GM23338 (cell line): ENCODE measurements around the gene SERP2. TPM values are rescaled to one million over a fixed set of nuclear protein-coding genes. Genes with fewer than 3 reads are reported as not detected.

ENCODE experiments used
- ATAC-seq: fragments of 200-7000 bp; cut with Tn5 transposase; 3 replicates; pipeline ENCODE4 v1.9.1; 2020
- DNase-seq: peaks from one replicate; pipeline ENCODE4 v3.0.0-alpha.2; 2015; ENCODE audit warnings: low spot score
- H2AFZ ChIP-seq: fragments of 200-600 bp; sonication (generic); 2 replicates; pipeline ENCODE4 v1.8.0; 2016; ENCODE audit warnings: antibody characterized with exemption, mild to moderate bottlenecking, moderate library complexity
- H3F3A ChIP-seq: fragments of 200-600 bp; sonication (generic); replicated peaks from 2 replicates; pipeline ENCODE4 v1.8.0; 2017; ENCODE audit warnings: antibody characterized with exemption, mixed run types, low read depth
- H3K27ac ChIP-seq: fragments of 200-600 bp; sonication (generic); 2 replicates; pipeline ENCODE4 v1.6.1; 2016; ENCODE audit warnings: low read depth
- H3K27me3 ChIP-seq: fragments of 200-600 bp; sonication (generic); 2 replicates; pipeline ENCODE4 v1.8.0; 2016; ENCODE audit warnings: mild to moderate bottlenecking, mixed run types, moderate library complexity; ENCODE audit not compliant: insufficient read depth
- H3K36me3 ChIP-seq: fragments of 200-600 bp; sonication (generic); 2 replicates; pipeline ENCODE4 v1.8.0; 2016; ENCODE audit warnings: mild to moderate bottlenecking; ENCODE audit not compliant: insufficient read depth
- H3K4me1 ChIP-seq: fragments of 200-600 bp; sonication (generic); 2 replicates; pipeline ENCODE4 v1.8.0; 2016; ENCODE audit warnings: mild to moderate bottlenecking, moderate library complexity; ENCODE audit not compliant: insufficient read depth
- H3K4me2 ChIP-seq: fragments of 200-600 bp; sonication (generic); 2 replicates; pipeline ENCODE4 v1.7.1; 2017; ENCODE audit warnings: mixed run types
- H3K4me3 ChIP-seq: fragments of 200-600 bp; sonication (generic); 2 replicates; pipeline ENCODE4 v1.6.1; 2016; ENCODE audit warnings: mixed run types
- H3K79me2 ChIP-seq: fragments of 200-600 bp; sonication (generic); replicated peaks from 2 replicates; pipeline ENCODE4 v1.8.0; 2017; ENCODE audit warnings: mild to moderate bottlenecking; ENCODE audit not compliant: insufficient read depth
- H3K9me2 ChIP-seq: fragments of 200-600 bp; sonication (generic); 2 replicates; pipeline ENCODE4 v1.8.0; 2017; ENCODE audit not compliant: insufficient read depth
- H4K20me1 ChIP-seq: fragments of 200-600 bp; sonication (generic); replicated peaks from 2 replicates; pipeline ENCODE4 v1.8.0; 2017; ENCODE audit warnings: mild to moderate bottlenecking; ENCODE audit not compliant: insufficient read depth
- H3K27ac Mint-ChIP-seq: 2 replicates; pipeline ENCODE4 v1.8.0; 2020; ENCODE audit warnings: inconsistent platforms, mild to moderate bottlenecking, moderate library complexity, mixed read lengths
- H3K27me3 Mint-ChIP-seq: 3 replicates; pipeline ENCODE4 v1.8.0; 2022; ENCODE audit warnings: low read depth, mild to moderate bottlenecking, moderate library complexity, mixed read lengths, inconsistent platforms; ENCODE audit not compliant: insufficient read depth, poor library complexity
- H3K36me3 Mint-ChIP-seq: 3 replicates; pipeline ENCODE4 v1.8.0; 2021; ENCODE audit warnings: low read depth, mild to moderate bottlenecking, inconsistent platforms, moderate library complexity, mixed read lengths
- H3K4me1 Mint-ChIP-seq: 3 replicates; pipeline ENCODE4 v1.8.0; 2020; ENCODE audit warnings: mild to moderate bottlenecking, inconsistent platforms, mixed read lengths
- H3K4me3 Mint-ChIP-seq: 3 replicates; pipeline ENCODE4 v1.8.0; 2021; ENCODE audit warnings: moderate library complexity, mild to moderate bottlenecking, inconsistent platforms, mixed read lengths
- H3K9me3 Mint-ChIP-seq: 3 replicates; pipeline ENCODE4 v1.8.0; 2020; ENCODE audit warnings: moderate library complexity, mild to moderate bottlenecking, inconsistent platforms, mixed read lengths
- CREB1 ChIP-seq: fragments of 250-450 bp; sonication (Bioruptor Pico); IDR thresholded peaks from 2 replicates; pipeline ENCODE4 v1.5.0; 2020; ENCODE audit warnings: low read depth, mild to moderate bottlenecking, moderate library complexity
- EZH2 ChIP-seq: fragments of 200-600 bp; sonication (generic); IDR thresholded peaks from one replicate; pipeline ENCODE4 v1.8.0; 2017; ENCODE audit warnings: antibody characterized with exemption, mild to moderate bottlenecking, low read depth; ENCODE audit not compliant: unreplicated experiment
- EZH2phosphoT487 ChIP-seq: fragments of 200-600 bp; sonication (generic); IDR thresholded peaks from one replicate; pipeline ENCODE4 v1.8.1; 2018; ENCODE audit warnings: antibody characterized with exemption; ENCODE audit not compliant: unreplicated experiment
- JUNB ChIP-seq: IDR thresholded peaks from one replicate; pipeline ENCODE4 v1.6.1; 2016; ENCODE audit warnings: antibody characterized with exemption; ENCODE audit not compliant: unreplicated experiment
- NANOG ChIP-seq: IDR thresholded peaks from 2 replicates; pipeline ENCODE4 v1.6.1; 2016; ENCODE audit warnings: antibody characterized with exemption, borderline replicate concordance
- POLR2AphosphoS5 ChIP-seq: IDR thresholded peaks from 2 replicates; pipeline ENCODE4 v1.6.1; 2016; ENCODE audit warnings: antibody characterized with exemption, low read depth
- REST ChIP-seq: IDR thresholded peaks from one replicate; pipeline ENCODE4 v1.6.1; 2018; ENCODE audit warnings: antibody characterized with exemption; ENCODE audit not compliant: unreplicated experiment
- STAT1 ChIP-seq: IDR thresholded peaks from one replicate; pipeline ENCODE4 v1.6.1; 2016; ENCODE audit warnings: antibody characterized with exemption; ENCODE audit not compliant: unreplicated experiment
- ZNF114 ChIP-seq: fragments of 250-450 bp; sonication (Bioruptor Pico); IDR thresholded peaks from 2 replicates; pipeline ENCODE4 v1.5.0; 2020; ENCODE audit warnings: mild to moderate bottlenecking, moderate library complexity
- ZNF331 ChIP-seq: fragments of 250-450 bp; sonication (Bioruptor Pico); IDR thresholded peaks from 2 replicates; pipeline ENCODE4 v1.5.0; 2020; ENCODE audit warnings: low read depth, mild to moderate bottlenecking, moderate library complexity
- polyA plus RNA-seq: library from polyadenylated mRNA; unstranded; fragments of >200 nt; fragmentation: Nextera tagmentation; extraction: Ambion mirVana; gene quantifications from 2 replicates; pipeline ENCODE4 v1.2.1, GENCODE V29; 2016
- total RNA-seq: library from RNA; depleted of rRNA; stranded (reverse); fragments of >200 nt; shearing (Covaris generic); gene quantifications from 2 replicates; pipeline ENCODE4 v1.2.3, GENCODE V29; 2014
- TF ChIP-seq, protein P1 (sequence below), 2 experiments: fragments of 200-600 bp in 1 of 2; sonication (generic) in 1 of 2; conservative IDR thresholded peaks; 2 replicates each; pipeline versions ENCODE4 v1.5.1 to v1.6.1; 2016 to 2017; ENCODE audit warnings: antibody characterized with exemption in 2 of 2, low read depth in 2 of 2, mild to moderate bottlenecking in 2 of 2, moderate library complexity in 1 of 2
- TF ChIP-seq, protein P2 (sequence below): fragments of 250-450 bp; sonication (Bioruptor Pico); IDR thresholded peaks from 2 replicates; pipeline ENCODE4 v1.5.0; 2020; ENCODE audit warnings: mild to moderate bottlenecking, moderate library complexity
- TF ChIP-seq, protein P3 (sequence below): IDR thresholded peaks from 2 replicates; pipeline ENCODE4 v1.6.1; 2016; ENCODE audit warnings: antibody characterized with exemption

SERP2 gene
- total and polyA plus RNA-seq, 2 experiments from 2014 or later, result 0.59 to 3.4 TPM

- Histone ChIP-seq H2AFZ (no peak overlapping the region), H3K4me2 (peak overlapping the region; percentile 87), H4K20me1 (peaks cover 14% of the 10 kb centered on the region), H3K4me3 (peak overlapping the region; percentile 54), H3K79me2 (peaks cover 25% of the 10 kb centered on the region), H3K27ac (0 out of 2 replicates have a peak overlapping the region, but pooled peaks have one; percentile 47), H3K4me1 (peaks cover 15% of the 10 kb centered on the region), H3K36me3 (peaks cover 18% of the 10 kb centered on the region), H3K9me2 (no peaks in the 10 kb centered on the region), H3F3A (0 out of 2 replicates have a peak, but pooled peaks cover 4% of the 10 kb centered on the region), H3K27me3 (no peaks in the 10 kb centered on the region)
- TF ChIP-seq CREB1 (CRISPR knock-in tag), result no peak
- TF ChIP-seq NANOG, result no peak
- no peak for TF ChIP-seq STAT1
- TF ChIP-seq ZNF114 (CRISPR knock-in tag), result no peak
- no peak for TF ChIP-seq EZH2phosphoT487
- TF ChIP-seq JUNB, result no peak
- TF ChIP-seq, protein P1, sequence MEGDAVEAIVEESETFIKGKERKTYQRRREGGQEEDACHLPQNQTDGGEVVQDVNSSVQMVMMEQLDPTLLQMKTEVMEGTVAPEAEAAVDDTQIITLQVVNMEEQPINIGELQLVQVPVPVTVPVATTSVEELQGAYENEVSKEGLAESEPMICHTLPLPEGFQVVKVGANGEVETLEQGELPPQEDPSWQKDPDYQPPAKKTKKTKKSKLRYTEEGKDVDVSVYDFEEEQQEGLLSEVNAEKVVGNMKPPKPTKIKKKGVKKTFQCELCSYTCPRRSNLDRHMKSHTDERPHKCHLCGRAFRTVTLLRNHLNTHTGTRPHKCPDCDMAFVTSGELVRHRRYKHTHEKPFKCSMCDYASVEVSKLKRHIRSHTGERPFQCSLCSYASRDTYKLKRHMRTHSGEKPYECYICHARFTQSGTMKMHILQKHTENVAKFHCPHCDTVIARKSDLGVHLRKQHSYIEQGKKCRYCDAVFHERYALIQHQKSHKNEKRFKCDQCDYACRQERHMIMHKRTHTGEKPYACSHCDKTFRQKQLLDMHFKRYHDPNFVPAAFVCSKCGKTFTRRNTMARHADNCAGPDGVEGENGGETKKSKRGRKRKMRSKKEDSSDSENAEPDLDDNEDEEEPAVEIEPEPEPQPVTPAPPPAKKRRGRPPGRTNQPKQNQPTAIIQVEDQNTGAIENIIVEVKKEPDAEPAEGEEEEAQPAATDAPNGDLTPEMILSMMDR (conservative IDR thresholded peaks at IDR 0.05; ENCODE audit: low read depth in 2 of 2), result no peak
- TF ChIP-seq, protein P2, sequence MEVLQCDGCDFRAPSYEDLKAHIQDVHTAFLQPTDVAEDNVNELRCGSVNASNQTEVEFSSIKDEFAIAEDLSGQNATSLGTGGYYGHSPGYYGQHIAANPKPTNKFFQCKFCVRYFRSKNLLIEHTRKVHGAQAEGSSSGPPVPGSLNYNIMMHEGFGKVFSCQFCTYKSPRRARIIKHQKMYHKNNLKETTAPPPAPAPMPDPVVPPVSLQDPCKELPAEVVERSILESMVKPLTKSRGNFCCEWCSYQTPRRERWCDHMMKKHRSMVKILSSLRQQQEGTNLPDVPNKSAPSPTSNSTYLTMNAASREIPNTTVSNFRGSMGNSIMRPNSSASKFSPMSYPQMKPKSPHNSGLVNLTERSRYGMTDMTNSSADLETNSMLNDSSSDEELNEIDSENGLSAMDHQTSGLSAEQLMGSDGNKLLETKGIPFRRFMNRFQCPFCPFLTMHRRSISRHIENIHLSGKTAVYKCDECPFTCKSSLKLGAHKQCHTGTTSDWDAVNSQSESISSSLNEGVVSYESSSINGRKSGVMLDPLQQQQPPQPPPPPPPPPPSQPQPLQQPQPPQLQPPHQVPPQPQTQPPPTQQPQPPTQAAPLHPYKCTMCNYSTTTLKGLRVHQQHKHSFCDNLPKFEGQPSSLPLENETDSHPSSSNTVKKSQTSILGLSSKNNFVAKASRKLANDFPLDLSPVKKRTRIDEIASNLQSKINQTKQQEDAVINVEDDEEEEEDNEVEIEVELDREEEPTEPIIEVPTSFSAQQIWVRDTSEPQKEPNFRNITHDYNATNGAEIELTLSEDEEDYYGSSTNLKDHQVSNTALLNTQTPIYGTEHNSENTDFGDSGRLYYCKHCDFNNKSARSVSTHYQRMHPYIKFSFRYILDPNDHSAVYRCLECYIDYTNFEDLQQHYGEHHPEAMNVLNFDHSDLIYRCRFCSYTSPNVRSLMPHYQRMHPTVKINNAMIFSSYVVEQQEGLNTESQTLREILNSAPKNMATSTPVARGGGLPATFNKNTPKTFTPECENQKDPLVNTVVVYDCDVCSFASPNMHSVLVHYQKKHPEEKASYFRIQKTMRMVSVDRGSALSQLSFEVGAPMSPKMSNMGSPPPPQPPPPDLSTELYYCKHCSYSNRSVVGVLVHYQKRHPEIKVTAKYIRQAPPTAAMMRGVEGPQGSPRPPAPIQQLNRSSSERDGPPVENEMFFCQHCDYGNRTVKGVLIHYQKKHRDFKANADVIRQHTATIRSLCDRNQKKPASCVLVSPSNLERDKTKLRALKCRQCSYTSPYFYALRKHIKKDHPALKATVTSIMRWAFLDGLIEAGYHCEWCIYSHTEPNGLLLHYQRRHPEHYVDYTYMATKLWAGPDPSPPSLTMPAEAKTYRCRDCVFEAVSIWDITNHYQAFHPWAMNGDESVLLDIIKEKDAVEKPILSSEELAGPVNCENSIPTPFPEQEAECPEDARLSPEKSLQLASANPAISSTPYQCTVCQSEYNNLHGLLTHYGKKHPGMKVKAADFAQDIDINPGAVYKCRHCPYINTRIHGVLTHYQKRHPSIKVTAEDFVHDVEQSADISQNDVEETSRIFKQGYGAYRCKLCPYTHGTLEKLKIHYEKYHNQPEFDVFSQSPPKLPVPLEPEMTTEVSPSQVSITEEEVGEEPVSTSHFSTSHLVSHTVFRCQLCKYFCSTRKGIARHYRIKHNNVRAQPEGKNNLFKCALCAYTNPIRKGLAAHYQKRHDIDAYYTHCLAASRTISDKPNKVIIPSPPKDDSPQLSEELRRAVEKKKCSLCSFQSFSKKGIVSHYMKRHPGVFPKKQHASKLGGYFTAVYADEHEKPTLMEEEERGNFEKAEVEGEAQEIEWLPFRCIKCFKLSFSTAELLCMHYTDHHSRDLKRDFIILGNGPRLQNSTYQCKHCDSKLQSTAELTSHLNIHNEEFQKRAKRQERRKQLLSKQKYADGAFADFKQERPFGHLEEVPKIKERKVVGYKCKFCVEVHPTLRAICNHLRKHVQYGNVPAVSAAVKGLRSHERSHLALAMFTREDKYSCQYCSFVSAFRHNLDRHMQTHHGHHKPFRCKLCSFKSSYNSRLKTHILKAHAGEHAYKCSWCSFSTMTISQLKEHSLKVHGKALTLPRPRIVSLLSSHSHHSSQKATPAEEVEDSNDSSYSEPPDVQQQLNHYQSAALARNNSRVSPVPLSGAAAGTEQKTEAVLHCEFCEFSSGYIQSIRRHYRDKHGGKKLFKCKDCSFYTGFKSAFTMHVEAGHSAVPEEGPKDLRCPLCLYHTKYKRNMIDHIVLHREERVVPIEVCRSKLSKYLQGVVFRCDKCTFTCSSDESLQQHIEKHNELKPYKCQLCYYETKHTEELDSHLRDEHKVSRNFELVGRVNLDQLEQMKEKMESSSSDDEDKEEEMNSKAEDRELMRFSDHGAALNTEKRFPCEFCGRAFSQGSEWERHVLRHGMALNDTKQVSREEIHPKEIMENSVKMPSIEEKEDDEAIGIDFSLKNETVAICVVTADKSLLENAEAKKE, result no peak
- TF ChIP-seq ZNF331 (CRISPR knock-in tag), result no peak
- TF ChIP-seq POLR2AphosphoS5, result no peak
- TF ChIP-seq, protein P3, sequence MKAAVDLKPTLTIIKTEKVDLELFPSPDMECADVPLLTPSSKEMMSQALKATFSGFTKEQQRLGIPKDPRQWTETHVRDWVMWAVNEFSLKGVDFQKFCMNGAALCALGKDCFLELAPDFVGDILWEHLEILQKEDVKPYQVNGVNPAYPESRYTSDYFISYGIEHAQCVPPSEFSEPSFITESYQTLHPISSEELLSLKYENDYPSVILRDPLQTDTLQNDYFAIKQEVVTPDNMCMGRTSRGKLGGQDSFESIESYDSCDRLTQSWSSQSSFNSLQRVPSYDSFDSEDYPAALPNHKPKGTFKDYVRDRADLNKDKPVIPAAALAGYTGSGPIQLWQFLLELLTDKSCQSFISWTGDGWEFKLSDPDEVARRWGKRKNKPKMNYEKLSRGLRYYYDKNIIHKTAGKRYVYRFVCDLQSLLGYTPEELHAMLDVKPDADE, result no peak
- no peak for TF ChIP-seq REST
- no peak for TF ChIP-seq EZH2
- H3K36me3 Mint-ChIP-seq, result peaks cover 25% of the 10 kb centered on the region
- peak overlapping the region; percentile 28; the same call in 1 of the 2 replicates for H3K27ac Mint-ChIP-seq
- no peak for ATAC-seq
- H3K9me3 Mint-ChIP-seq, result no peaks in the 10 kb centered on the region
- peaks cover 22% of the 10 kb centered on the region for H3K4me1 Mint-ChIP-seq
- H3K4me3 Mint-ChIP-seq, result peak overlapping the region; percentile 86
- peaks cover 4% of the 10 kb centered on the region for H3K27me3 Mint-ChIP-seq
- DNase-seq, result no peak
Measured at GRCh38 chr13:44434766-44435141, 61.1 kb downstream of the SERP2 start.
